SK-N-MC (cell line): ENCODE measurements around the gene ADAMTS5.

ENCODE experiments used
- DNase-seq: peaks from one replicate; pipeline ENCODE4 v3.0.0-alpha.2; 2011; ENCODE audit warnings: low read depth, low spot score
- H3K27ac ChIP-seq: fragments of 200-600 bp; sonication (generic); 2 replicates; pipeline ENCODE4 v1.5.1; 2016; ENCODE audit warnings: mixed run types
- H3K36me3 ChIP-seq: fragments of 200-600 bp; sonication (generic); 2 replicates; pipeline ENCODE4 v1.6.1; 2017; ENCODE audit warnings: antibody characterized with exemption, low read length, mixed read lengths; ENCODE audit not compliant: insufficient read depth
- H3K4me3 ChIP-seq: fragments of 200-600 bp; sonication (generic); 2 replicates; pipeline ENCODE4 v1.5.1; 2016
- H3K9ac ChIP-seq: fragments of 200-600 bp; sonication (generic); 2 replicates; pipeline ENCODE4 v1.8.0; 2017; ENCODE audit warnings: mixed run types, mixed read lengths; ENCODE audit not compliant: insufficient read length
- H3K9me3 ChIP-seq: fragments of 200-600 bp; sonication (generic); 2 replicates; pipeline ENCODE4 v1.6.1; 2017; ENCODE audit warnings: low read depth, mild to moderate bottlenecking, antibody characterized with exemption, low read length, moderate library complexity, mixed read lengths
- EZH2 ChIP-seq: fragments of 200-600 bp; sonication (generic); IDR thresholded peaks from one replicate; pipeline ENCODE4 v1.6.1; 2017; ENCODE audit warnings: antibody characterized with exemption
- FOXP2 ChIP-seq: optimal IDR thresholded peaks from 2 replicates; pipeline ENCODE3; 2011; ENCODE audit warnings: mild to moderate bottlenecking, moderate library complexity; ENCODE audit not compliant: insufficient read depth; ENCODE audit errors: extremely low read length, control extremely low read depth
- POLR2AphosphoS5 ChIP-seq: IDR thresholded peaks from 2 replicates; pipeline ENCODE4 v1.6.1; 2012; ENCODE audit warnings: mild to moderate bottlenecking, low read depth, low read length, borderline replicate concordance

ADAMTS5 gene

GRCh38 chr21:26956216-26956615 is 10.7 kb downstream of the ADAMTS5 start:
- TF ChIP-seq POLR2AphosphoS5 (no peak), FOXP2 (no peak), EZH2 (no peak)
- no peak for DNase-seq
- Histone ChIP-seq H3K4me3 (no peak overlapping the region), H3K9ac (no peak overlapping the region), H3K9me3 (no peaks in the 10 kb centered on the region), H3K27ac (no peak overlapping the region), H3K36me3 (no peaks in the 10 kb centered on the region)

- Histone ChIP-seq H3K9me3 (no peaks in the 10 kb centered on the region), H3K27ac (no peak overlapping the region), H3K4me3 (no peak overlapping the region), H3K36me3 (no peaks in the 10 kb centered on the region), H3K9ac (no peak overlapping the region)
- DNase-seq = no peak
- TF ChIP-seq EZH2 = no peak
- TF ChIP-seq POLR2AphosphoS5 = no peak
- no peak for TF ChIP-seq FOXP2
These were observed 12.2 kb downstream of the ADAMTS5 start for GRCh38 chr21:26954662-26955121.

- H3K27ac ChIP-seq = no peak overlapping the region
- TF ChIP-seq EZH2 (no peak), POLR2AphosphoS5 (no peak), FOXP2 (no peak)
- peak overlapping the region; percentile 20 for H3K4me3 ChIP-seq
- no peaks in the 10 kb centered on the region for H3K36me3 ChIP-seq
- H3K9ac ChIP-seq = no peak overlapping the region
- H3K9me3 ChIP-seq = no peaks in the 10 kb centered on the region
- DNase-seq = peak; percentile 51
These were observed 14.4 kb downstream of the ADAMTS5 start for GRCh38 chr21:26952374-26953066.

GRCh38 chr21:26949830-26950229 is 17.1 kb downstream of the ADAMTS5 start:
- no peaks in the 10 kb centered on the region for H3K9me3 ChIP-seq
- DNase-seq = no peak
- no peak overlapping the region for H3K9ac ChIP-seq
- no peaks in the 10 kb centered on the region for H3K36me3 ChIP-seq
- H3K4me3 ChIP-seq = no peak overlapping the region
- H3K27ac ChIP-seq = no peak overlapping the region
- no peak for TF ChIP-seq EZH2
- TF ChIP-seq POLR2AphosphoS5 = no peak
- no peak for TF ChIP-seq FOXP2

GRCh38 chr21:26948194-26948593 is 18.7 kb downstream of the ADAMTS5 start:
- Histone ChIP-seq H3K27ac (no peak overlapping the region), H3K4me3 (no peak overlapping the region), H3K36me3 (no peaks in the 10 kb centered on the region), H3K9me3 (no peaks in the 10 kb centered on the region), H3K9ac (no peak overlapping the region)
- no peak for DNase-seq
- no peak for TF ChIP-seq FOXP2
- no peak for TF ChIP-seq POLR2AphosphoS5
- no peak for TF ChIP-seq EZH2

- Histone ChIP-seq H3K27ac (no peak overlapping the region), H3K9me3 (no peaks in the 10 kb centered on the region), H3K4me3 (no peak overlapping the region), H3K36me3 (no peaks in the 10 kb centered on the region), H3K9ac (no peak overlapping the region)
- TF ChIP-seq POLR2AphosphoS5 (no peak), EZH2 (no peak), FOXP2 (no peak)
- DNase-seq = no peak
These were observed 20.0 kb downstream of the ADAMTS5 start for GRCh38 chr21:26946744-26947446.

- no peak overlapping the region for H3K9ac ChIP-seq
- TF ChIP-seq POLR2AphosphoS5 = no peak
- TF ChIP-seq FOXP2 = no peak
- no peak for TF ChIP-seq EZH2
- no peak overlapping the region for H3K4me3 ChIP-seq
- H3K9me3 ChIP-seq = no peaks in the 10 kb centered on the region
- H3K27ac ChIP-seq = no peak overlapping the region
- H3K36me3 ChIP-seq = no peaks in the 10 kb centered on the region
- DNase-seq = no peak
These were observed 20.8 kb downstream of the ADAMTS5 start for GRCh38 chr21:26945916-26946675.

GRCh38 chr21:26943921-26944320 is 23.0 kb downstream of the ADAMTS5 start:
- Histone ChIP-seq H3K27ac (no peak overlapping the region), H3K4me3 (no peak overlapping the region), H3K9me3 (no peaks in the 10 kb centered on the region), H3K36me3 (no peaks in the 10 kb centered on the region), H3K9ac (no peak overlapping the region)
- no peak for DNase-seq
- TF ChIP-seq POLR2AphosphoS5 = no peak
